ENCODE data around the gene GAN.

Gene GAN

GRCh38 chr16:81358860-81359259 is 44.1 kb downstream of the GAN start:
- DNase-seq, result no peak

GRCh38 chr16:81360135-81360534 is 45.4 kb downstream of the GAN start:
- DNase-seq, result no peak

- DNase-seq, result no peak
Measured at GRCh38 chr16:81365731-81366130, 51.0 kb downstream of the GAN start.

GRCh38 chr16:81366316-81366932 is 51.7 kb downstream of the GAN start:
- no peak for DNase-seq

- no peak for DNase-seq
Measured at GRCh38 chr16:81367821-81368220, 53.1 kb downstream of the GAN start.

- no peak for DNase-seq
Measured at GRCh38 chr16:81369888-81370504, 55.2 kb downstream of the GAN start.

- DNase-seq, result no peak
Measured at GRCh38 chr16:81371106-81371505, 56.3 kb downstream of the GAN start.

- no peak for DNase-seq
Measured at GRCh38 chr16:81374550-81374949, 59.8 kb downstream of the GAN start.

- no peak for DNase-seq
Measured at GRCh38 chr16:81376880-81377279, 62.1 kb downstream of the GAN start.

GRCh38 chr16:81378049-81378448 is 63.3 kb downstream of the GAN start:
- no peak for DNase-seq

- no peak for DNase-seq
Measured at GRCh38 chr16:81380932-81381331, 66.2 kb downstream of the GAN start.

- no peak for DNase-seq
Measured at GRCh38 chr16:81384006-81384405, 69.2 kb downstream of the GAN start.

- DNase-seq, result no peak
Measured at GRCh38 chr16:81385031-81385756, 70.4 kb downstream of the GAN start.

- no peak for DNase-seq
Measured at GRCh38 chr16:81388357-81388756, 73.6 kb downstream of the GAN start.

- DNase-seq, result no peak
Measured at GRCh38 chr16:81390840-81391239, 76.1 kb downstream of the GAN start.

- DNase-seq, result no peak
Measured at GRCh38 chr16:81392011-81392410, 77.2 kb downstream of the GAN start.

GRCh38 chr16:81394416-81394815 is 79.7 kb downstream of the GAN start:
- no peak for DNase-seq

GRCh38 chr16:81394966-81395655 is 80.3 kb downstream of the GAN start:
- no peak for DNase-seq

GRCh38 chr16:81397058-81397878 is 82.5 kb downstream of the GAN start:
- DNase-seq, result no peak

- no peak for DNase-seq
Measured at GRCh38 chr16:81397879-81398520, 83.2 kb downstream of the GAN start.

GRCh38 chr16:81399909-81400308 is 85.1 kb downstream of the GAN start:
- DNase-seq, result no peak
